Embryonic facial prominence (tissue), 1 donor: ENCODE data around the gene MT1B.
"Not testable (repeated sequence)": the region's sequence is repeated elsewhere in the genome, so short reads cannot be mapped to it uniquely, and the experiment has no call there.

Experiments
- DNase-seq: peaks from one replicate; pipeline ENCODE4 v3.0.0-alpha.2; 2016; ENCODE audit errors: extremely low spot score

MT1B gene

DNA sequence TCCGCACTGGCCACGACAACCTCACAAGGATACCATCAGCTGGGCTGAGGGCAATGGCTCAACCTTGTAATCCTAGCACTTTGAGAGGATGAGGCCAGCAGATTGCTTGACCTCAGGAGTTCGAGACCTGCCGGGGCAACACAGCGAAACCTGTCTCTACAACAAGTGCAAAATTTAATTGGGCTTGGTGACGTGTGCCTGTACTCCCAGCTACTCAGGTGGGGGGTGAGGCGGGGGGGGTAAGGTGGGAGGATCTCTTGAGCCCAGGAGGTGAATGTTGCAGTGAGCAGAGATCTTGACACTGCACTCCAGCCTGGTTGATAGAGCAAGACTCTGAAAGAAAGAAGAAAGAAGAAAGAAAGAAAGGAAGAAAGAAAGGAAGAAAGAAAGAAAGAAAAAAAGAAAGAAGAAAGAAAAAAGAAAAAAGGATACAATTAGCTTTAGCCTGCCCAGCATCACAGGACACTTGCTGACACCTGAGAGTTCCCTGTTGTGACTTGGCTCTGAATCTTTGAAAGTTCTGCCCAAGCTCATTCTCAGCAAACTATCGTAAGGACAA is 31.3 kb upstream of the MT1B start:
- no peak for DNase-seq

DNA sequence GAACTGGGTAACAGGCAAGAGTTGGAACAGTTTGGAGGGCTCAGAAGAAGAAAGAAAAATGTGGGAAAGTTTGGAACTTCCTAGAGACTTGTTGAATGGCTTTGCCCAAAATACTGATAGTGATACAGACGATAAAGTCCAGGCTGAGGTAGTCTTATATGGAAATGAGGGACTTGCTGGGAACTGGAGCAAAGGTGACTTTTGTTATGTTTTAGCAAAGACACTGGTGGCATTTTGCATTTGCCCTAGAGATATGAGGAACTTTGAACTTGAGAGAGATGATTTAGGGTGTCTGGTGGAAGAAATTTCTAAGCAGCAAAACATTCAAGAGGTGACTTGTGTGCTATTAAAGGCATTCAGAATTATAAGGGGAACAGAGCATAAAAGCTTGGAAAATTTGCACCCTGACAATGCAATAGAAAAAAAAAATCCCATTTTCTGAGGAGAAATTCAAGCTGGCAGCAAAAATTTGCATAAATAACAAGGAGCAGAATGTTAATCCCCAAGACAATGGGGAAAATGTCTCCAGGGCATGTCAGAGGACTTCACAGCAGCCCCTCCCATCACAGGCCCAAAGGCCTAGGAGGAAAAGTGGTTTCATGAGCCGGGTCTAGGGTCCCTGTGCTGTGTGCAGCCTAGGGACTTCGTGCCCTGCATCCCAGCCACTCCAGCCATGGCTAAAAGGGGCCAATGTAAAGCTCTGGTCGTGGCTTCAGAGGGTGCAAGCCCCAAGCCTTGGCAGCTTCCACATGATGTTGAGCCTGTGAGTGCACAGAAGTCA is 29.8 kb upstream of the MT1B start:
- not testable (repeated sequence) for DNase-seq

DNA sequence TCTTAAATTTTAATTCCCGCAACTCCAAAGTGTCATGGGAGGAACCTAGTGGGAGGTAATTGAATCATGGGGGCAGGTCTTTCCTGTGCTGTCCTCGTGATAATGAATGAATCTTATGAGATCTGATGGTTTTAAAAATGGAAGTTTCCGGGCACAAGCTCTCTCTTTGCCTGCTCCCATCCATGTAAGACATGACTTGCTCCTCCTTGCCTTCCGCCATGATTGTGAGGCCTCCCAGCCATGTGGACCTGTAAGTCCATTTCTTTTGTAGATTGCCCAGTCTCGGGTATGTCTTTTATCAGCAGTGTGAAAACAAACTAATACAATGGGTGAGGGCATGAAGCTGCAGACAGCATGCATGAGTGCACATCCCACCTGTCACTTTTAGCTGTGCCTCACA is 28.5 kb upstream of the MT1B start:
- not testable (repeated sequence) for DNase-seq

DNA sequence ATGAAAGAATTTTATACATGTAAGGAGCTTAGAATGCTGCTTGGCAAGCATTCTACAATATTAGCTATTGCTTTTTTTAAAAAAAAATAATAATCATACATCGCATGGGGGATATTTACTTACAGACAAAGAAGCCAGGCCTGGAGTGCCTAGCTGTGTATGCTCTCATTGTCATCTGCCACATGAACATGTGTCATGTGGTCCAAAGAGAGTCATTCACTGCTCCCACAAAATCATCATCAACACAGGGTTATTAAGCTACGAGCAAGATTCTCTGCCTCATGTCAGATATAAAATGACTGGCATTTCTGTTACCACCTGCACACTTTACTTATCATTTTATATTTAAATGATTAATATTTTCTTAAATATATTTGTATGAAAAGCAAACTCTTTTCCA is 28.0 kb upstream of the MT1B start:
- no peak for DNase-seq

DNA sequence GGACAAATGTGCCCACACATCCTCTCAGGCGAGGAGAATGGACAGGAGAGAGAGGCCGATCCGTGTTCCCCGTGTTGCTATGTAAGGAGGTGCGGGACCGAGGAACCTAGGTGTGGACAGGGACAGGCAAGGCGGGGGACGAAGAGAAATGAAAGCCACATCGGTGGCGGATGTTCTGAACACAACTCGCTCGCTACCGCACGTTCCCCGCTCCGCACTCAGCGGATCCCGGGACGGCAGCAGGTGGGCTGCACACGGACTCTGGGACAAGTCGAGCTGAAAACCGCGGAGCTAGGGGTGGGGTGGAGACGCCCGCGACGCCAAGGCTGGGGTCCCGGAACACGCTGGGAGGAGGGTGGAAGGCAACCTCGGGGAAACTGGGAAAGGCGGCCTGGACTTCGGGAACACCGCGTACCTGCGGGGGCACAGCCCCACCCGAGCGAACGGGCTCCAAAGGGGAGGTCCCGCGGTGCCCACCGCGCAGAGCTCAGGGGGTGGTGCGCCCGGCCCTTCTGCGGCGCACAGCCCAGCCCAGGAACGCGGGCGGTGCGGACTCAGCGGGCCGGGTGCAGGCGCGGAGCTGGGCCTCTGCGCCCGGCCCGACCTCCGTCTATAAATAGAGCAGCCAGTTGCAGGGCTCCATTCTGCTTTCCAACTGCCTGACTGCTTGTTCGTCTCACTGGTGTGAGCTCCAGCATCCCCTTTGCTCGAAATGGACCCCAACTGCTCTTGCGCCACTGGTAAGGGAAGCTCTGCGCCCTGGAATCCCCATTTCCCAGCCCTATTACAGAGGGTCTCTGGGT is 26.3 kb upstream of the MT1B start, which contains the start of gene MT1E:
Gene MT1E (plus strand): TSS at position 642 of the 803 bp plus-strand sequence. CDS start 71 bp downstream, at position 713.
- DNase-seq, result no peak

DNA sequence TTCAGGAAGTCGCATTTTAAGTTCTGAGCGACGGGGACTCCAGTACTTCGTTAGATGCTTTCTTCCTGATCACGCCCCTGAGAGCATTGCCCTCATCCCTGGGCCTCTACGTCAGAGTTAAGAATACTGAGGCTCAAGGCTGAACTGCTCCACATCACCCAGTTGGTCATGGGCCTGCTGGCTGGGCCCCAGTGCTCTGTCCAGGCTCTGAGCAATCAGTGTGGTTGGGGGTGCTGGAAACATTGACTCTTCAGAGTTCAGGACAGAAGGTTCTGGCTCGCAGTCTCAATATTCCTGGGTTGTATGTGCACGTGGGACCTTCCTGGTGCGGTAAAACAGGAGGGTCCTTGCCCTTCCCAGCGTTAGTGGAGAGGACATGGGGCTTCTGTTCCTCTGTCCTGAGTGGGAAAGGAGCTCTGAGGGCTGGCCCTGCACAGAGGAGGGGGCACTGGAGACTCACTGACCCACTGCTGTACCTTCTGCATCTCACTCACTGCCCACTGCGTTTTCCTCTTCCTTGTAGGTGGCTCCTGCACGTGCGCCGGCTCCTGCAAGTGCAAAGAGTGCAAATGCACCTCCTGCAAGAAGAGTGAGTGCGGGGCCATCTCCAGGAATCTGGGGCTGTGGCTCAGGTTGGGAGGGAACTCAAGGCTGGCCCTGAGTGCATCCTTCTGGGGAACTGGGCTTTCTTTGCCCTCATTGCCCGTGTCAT is 25.6 kb upstream of the MT1B start:
- DNase-seq, result no peak

DNA sequence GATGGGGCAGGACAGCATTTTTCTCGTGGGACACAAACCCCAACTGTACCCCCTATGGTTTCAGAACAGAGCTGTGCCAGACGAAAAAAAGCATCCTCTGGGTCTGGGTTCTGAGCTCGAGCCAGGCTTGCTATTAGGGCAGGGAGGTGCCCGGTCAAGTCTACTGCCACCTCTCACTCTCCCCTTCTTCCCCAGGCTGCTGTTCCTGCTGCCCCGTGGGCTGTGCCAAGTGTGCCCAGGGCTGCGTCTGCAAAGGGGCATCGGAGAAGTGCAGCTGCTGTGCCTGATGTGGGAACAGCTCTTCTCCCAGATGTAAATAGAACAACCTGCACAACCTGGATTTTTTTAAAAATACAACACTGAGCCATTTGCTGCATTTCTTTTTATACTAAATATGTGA is 25.0 kb upstream of the MT1B start:
- DNase-seq, result no peak

DNA sequence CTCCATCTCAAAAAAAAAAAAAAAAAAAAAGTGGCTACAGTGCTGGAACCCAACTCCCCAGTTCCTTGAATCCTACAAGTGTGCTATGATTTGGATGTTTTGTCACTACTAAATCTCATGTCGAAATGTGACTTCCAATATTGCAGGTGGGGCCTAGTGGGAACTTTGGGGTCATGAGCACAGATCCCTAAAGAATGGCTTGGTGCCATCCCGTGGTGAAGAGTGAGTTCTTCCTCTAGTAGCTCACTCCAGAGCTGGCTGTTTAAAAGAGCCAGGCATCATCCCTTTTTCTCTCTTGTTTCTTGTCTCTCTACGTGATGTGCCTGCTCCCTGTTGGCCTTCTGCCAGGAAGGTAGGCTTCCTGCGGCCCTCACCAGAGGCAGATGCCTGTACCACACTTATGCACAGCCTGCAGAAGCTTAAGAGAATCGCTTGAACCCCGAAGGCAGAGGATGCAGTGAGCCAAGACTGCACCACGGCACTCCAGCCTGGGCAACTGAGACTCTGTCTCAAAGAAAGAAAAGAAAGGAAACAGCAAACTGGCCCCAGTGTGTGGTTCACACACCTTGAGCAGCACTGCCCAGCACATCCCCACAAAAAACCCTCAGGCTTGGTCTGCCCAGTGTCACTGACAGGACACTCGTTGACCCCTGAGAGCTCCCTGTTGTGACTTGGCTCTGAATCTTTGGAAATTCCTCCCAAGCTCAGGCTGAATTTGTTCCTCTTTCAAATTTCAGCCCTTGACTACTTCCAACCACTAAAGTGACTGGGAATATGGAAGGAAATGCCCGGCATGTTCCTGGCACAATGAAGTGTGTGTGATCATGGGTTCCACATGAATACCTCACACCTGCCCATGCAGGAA is 23.0 kb upstream of the MT1B start:
- DNase-seq, result no peak

DNA sequence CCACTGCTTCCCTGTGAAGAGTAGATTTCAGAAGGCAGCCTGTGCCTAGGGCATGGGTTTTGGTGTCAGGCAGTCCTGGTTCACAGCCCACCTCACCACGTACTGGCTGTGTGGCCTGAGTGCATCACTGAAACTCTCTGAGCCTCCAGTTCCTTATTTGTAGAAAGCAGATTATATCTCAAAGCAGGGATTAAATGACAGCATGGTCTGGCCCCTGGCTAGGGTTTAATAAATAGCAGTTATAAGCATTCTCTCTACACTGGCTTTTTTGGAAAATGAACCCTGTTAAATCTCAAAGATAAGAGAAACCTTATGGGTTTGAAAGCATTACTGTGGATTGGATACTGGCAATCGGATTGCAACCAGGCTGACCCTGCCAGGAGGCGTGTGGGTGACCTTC is 22.2 kb upstream of the MT1B start:
- no peak for DNase-seq

DNA sequence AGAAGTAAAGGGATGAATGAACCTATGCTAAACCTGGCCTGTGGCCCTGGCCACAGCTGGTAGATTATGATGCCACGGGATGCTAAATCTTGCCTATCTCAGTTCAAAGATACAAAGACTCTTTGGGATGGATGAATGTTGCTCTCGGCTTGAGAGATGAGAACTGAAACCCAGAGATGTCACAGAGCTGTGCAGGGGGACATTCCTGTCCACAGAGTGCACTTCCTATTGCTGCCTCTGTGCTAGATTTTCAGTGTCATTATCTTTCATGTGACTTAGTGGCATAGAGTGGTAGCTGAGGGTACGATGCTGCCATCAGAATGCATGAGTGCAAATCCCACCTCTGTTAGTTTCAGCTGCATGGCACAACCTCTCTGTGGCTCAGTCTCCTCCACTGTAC is 21.6 kb upstream of the MT1B start:
- no peak for DNase-seq

DNA sequence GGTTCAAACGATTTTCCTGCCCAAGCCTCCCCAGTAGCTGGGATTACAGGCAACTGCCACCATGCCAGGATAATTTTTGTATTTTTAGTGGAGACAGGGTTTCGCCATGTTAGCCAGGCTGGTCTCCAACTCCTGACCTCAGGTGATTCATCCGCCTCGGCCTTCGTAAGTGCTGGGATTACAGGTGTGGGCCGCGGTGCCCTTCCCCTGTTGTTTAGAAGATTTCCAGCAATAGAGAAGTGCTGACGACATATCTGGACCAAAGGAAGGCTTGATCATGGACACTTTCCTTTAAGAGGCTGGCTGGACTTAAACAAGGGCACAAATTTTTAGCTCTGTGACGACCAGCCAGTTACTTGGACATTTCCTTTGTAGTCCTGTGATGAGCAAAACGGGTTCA is 20.5 kb upstream of the MT1B start:
- DNase-seq, result no peak

DNA sequence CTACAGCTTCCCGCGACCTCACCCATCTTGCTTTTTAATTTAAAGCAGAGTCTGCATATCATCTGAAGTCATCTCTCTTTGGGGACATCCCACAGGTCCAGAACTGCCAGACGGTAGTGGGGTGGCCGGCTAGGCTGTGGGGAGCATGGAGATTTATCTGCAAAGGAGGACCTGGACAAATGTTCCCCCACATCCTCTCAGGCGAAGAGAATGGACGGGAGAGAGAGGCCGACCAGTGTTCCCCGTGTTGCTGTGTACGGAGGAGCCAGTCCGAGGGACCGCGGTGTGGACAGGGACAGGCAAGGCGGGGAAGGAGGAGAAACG is 19.9 kb upstream of the MT1B start:
- no peak for DNase-seq

DNA sequence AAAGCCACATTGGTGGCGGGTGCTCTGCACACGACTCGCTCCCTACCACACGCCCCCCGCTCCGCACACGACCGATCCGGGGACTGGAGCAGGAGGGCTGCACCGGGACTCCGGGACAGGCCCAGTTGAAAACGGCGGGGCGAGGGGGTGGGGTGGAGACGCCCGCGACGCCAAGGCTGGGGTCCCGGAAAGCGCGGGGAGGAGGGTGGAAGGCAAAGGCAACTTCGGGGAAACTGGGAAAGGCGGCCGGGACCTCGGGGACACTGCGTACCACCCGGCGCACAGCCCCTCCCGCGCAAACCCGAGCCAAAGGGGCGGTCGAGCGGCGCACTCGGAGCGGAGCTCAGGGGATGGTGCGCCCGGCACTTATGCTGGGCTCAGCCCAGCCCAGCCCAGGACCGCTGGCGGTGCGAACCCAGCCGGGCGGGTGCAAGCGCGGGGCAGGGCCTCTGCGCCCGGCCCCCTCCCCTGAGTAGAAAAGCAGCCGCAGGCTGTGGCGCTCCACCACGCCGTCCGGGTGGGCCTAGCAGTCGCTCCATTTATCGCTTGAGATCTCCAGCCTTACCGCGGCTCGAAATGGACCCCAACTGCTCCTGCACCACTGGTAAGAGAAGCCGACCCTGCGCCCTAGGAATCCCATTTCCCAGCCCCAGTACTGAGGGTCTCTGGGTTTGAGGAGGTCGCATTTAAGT is 19.4 kb upstream of the MT1B start, which contains the start of gene MT1M:
Gene MT1M (plus strand): TSS at position 504 of the 692 bp plus-strand sequence. CDS start 73 bp downstream, at position 577.
- no peak for DNase-seq

DNA sequence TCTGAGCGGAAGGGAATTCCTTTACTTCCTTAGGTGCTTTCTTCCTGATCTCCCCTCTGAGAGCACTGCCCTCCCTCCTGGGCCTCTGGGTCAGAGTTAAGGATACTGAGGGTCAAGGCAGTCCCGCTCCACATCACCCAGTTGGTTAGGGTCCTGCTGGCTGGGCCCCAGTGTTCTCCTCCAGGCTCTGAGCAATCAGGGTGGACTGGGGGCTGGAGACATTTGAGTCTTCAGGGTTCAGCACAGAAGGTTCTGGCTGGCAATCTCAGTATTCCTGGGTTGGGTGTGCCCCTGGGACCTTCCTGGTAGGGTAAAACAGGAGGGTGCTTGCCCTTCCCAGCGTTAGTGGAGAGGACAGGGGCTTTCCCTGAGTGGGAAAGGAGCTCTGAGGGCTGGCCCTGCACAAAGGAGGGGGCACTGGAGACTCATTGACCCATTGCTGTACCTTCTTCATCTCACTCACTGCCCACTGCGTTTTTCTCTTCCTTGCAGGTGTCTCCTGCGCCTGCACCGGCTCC is 18.8 kb upstream of the MT1B start:
- no peak for DNase-seq

DNA sequence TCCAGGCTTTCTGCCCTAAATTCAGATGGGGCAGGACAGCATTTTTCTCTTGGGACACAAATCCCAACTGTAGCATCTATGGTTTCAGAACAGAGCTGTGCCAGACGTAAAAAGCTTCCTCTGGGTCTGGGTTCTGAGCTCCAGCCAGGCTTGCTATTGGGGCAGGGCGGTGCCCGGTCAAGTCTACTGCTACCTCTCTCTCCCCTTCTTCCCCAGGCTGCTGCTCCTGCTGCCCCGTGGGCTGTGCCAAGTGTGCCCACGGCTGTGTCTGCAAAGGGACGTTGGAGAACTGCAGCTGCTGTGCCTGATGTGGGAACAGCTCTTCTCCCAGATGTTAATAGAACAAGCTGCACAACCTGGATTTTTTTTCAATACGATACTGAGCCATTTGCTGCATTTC is 18.2 kb upstream of the MT1B start:
- DNase-seq, result no peak

DNA sequence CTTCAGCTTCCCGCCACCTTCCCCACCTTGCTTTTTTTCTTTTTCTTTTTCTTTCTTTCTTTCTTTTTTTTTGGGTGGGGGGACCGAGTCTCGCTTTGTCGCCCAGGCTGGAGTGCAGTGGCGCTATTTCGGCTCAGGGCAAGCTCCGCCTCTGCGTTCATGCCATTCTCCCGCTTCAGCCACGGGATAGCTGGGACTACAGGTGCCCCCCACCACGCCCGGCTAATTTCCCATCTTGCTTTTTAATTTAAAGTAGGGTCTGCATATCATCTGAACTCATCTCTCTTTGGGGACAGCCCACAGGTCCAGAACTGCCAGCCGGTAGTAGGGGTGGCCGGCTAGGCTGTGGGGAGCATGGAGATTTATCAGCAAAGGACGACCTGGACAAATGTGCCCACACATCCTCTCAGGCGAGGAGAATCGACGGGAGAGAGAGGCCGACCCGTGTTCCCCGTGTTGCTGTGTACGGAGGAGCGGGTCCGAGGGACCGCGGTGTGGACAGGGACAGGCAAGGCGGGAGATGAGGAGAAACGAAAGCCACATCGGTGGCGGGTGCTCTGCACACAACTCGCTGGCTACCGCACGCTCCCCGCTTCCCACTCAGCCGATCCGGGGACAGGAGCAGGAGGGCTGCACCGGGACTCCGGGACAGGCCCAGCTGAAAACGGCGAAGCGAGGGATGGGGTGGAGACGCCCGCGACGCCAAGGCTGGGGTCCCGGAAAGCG is 16.8 kb upstream of the MT1B start:
- no peak for DNase-seq

DNA sequence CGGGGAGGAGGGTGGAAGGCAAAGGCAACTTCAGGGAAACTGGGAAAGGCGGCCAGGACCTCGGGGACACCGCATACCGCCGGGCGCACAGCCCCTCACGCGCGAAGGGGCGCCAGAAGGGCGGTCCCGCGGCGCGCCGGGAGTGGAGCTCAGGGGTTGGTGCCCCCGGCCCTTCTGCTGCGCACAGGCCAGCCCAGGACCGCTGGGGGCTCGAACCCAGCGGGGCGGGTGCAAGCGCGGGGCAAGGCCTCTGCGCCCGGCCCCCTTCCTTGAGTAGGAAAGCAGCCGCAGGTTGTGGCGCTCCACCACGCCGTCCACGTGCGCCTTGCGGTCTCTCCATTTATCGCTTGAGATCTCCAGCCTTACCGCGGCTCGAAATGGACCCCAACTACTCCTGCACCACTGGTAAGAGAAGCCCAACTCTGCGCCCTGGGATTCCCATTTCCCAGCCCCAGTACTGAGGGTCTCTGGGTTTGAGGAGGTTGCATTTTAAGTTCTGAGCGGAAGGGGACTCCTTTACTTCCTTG is 16.2 kb upstream of the MT1B start:
- DNase-seq, result no peak

DNA sequence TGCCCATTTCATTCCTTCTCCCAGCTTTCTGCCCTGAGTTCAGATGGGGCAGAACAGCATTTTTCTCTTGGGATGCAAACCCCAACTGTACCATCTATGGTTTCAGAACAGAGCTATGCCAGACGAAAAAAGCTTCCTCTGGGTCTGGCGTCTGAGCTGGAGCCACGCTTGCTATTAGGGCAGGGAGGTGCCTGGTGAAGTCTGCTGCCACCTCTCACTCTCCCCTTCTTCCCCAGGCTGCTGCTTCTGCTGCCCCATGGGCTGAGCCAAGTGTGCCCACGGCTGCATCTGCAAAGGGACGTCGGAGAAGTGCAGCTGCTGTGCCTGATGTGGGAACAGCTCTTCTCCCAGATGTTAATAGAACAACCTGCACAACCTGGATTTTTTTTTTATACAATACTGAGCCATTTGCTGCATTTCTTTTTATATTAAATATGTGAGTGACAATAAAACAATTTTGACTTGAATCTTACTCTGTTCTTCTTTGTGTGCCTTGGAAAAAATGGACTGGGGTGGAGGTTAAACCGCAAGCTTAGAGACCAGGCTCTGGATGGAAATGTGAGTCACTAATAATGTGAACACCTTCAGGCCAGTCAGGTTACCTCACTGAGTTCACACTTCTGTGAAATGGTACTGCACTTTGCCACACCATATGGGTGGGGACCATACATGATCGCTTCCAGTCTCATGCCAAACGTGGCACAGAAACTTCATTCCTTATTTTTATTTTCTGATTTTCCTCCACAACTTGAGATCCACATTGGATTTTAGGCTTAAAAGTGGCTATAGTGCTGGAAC is 14.9 kb upstream of the MT1B start:
- no peak for DNase-seq
